ENCODE measurements around the gene CACNA1E.

CACNA1E gene

GRCh38 chr1:181483285-181484195, at the start of gene CACNA1E:
Gene CACNA1E (plus strand): TSS chr1:181483517. CDS start chr1:181483745, 228 bp downstream.
- Histone ChIP-seq H3K36me3 (ENCODE audit: insufficient read depth, low read depth, low read length) (no peaks in the 10 kb centered on the region), H3K4me3 (ENCODE audit: low read length) (peak within 1 kb of the TSS; percentile 64), H3K27me3 (ENCODE audit: insufficient read depth, low read length) (peaks cover 84% of the 10 kb centered on the region), H3K9me3 (ENCODE audit: insufficient read depth, low read depth, low read length) (no peaks in the 10 kb centered on the region), H3K9ac (ENCODE audit: low read depth, low read length) (no peak within 1 kb of the TSS), H3K4me1 (ENCODE audit: insufficient read depth, low read length) (no peaks in the 10 kb centered on the region; the same call in 1 of the 2 replicates), H3K27ac (ENCODE audit: low read length) (no peak within 1 kb of the TSS)

GRCh38 chr1:181433931-181434330, 49.4 kb upstream of the CACNA1E start:
- Histone ChIP-seq H3K27ac (ENCODE audit: low read length) (no peak overlapping the region), H3K27me3 (ENCODE audit: insufficient read depth, low read length) (no peaks in the 10 kb centered on the region), H3K9ac (ENCODE audit: low read depth, low read length) (no peak overlapping the region), H3K36me3 (ENCODE audit: insufficient read depth, low read depth, low read length) (no peaks in the 10 kb centered on the region), H3K4me1 (ENCODE audit: insufficient read depth, low read length) (no peaks in the 10 kb centered on the region), H3K4me3 (ENCODE audit: low read length) (no peak overlapping the region), H3K9me3 (ENCODE audit: insufficient read depth, low read depth, low read length) (no peaks in the 10 kb centered on the region)

- Histone ChIP-seq H3K27me3 (ENCODE audit: insufficient read depth, low read length) (no peaks in the 10 kb centered on the region), H3K9me3 (ENCODE audit: insufficient read depth, low read depth, low read length) (no peaks in the 10 kb centered on the region), H3K4me1 (ENCODE audit: insufficient read depth, low read length) (no peaks in the 10 kb centered on the region), H3K27ac (ENCODE audit: low read length) (no peak overlapping the region), H3K36me3 (ENCODE audit: insufficient read depth, low read depth, low read length) (no peaks in the 10 kb centered on the region), H3K4me3 (ENCODE audit: low read length) (no peak overlapping the region), H3K9ac (ENCODE audit: low read depth, low read length) (no peak overlapping the region)
Measured at GRCh38 chr1:181438013-181438412, 45.3 kb upstream of the CACNA1E start.

DNA sequence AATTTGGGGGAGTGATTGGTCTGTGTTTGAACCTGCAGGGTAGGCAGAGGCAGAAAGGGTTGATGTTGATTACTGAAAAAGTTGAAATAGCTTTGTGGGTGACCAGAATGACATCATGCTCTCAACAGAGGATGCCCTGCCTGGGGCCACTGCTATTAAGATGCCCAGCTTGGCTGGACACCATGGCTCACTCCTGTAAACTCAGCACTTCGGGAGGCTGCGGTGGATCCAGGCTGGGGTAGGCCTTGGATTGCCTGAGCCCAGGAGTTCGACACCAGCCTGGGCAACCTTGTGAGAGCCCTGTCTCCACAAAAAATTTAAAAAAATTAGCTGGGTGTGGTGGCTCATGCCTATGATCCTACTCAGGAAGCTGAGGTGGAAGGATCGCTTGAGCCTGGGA, 42.8 kb upstream of the CACNA1E start:
- H3K9me3 ChIP-seq (ENCODE audit: insufficient read depth, low read depth, low read length) = no peaks in the 10 kb centered on the region
- no peaks in the 10 kb centered on the region for H3K4me1 ChIP-seq (ENCODE audit: insufficient read depth, low read length)
- H3K27me3 ChIP-seq (ENCODE audit: insufficient read depth, low read length) = no peaks in the 10 kb centered on the region

GRCh38 chr1:181442181-181442525, 41.2 kb upstream of the CACNA1E start:
- H3K27ac ChIP-seq (ENCODE audit: low read length) = no peak overlapping the region
- H3K9me3 ChIP-seq (ENCODE audit: insufficient read depth, low read depth, low read length) = no peaks in the 10 kb centered on the region
- no peak overlapping the region for H3K9ac ChIP-seq (ENCODE audit: low read depth, low read length)
- H3K4me3 ChIP-seq (ENCODE audit: low read length) = no peak overlapping the region
- no peaks in the 10 kb centered on the region for H3K4me1 ChIP-seq (ENCODE audit: insufficient read depth, low read length)
- no peaks in the 10 kb centered on the region for H3K36me3 ChIP-seq (ENCODE audit: insufficient read depth, low read depth, low read length)
- H3K27me3 ChIP-seq (ENCODE audit: insufficient read depth, low read length) = no peaks in the 10 kb centered on the region

More for the DNA sequence above, 42.8 kb upstream of the CACNA1E start:
- no peak overlapping the region for H3K9ac ChIP-seq (ENCODE audit: low read depth, low read length)
- no peak overlapping the region for H3K27ac ChIP-seq (ENCODE audit: low read length)
- H3K36me3 ChIP-seq (ENCODE audit: insufficient read depth, low read depth, low read length) = no peaks in the 10 kb centered on the region
- no peak overlapping the region for H3K4me3 ChIP-seq (ENCODE audit: low read length)

GRCh38 chr1:181443231-181443853, 40.0 kb upstream of the CACNA1E start:
- H3K27me3 ChIP-seq (ENCODE audit: insufficient read depth, low read length) = no peaks in the 10 kb centered on the region
- H3K27ac ChIP-seq (ENCODE audit: low read length) = no peak overlapping the region
- H3K9ac ChIP-seq (ENCODE audit: low read depth, low read length) = no peak overlapping the region
- H3K36me3 ChIP-seq (ENCODE audit: insufficient read depth, low read depth, low read length) = no peaks in the 10 kb centered on the region
- H3K4me3 ChIP-seq (ENCODE audit: low read length) = no peak overlapping the region
- H3K9me3 ChIP-seq (ENCODE audit: insufficient read depth, low read depth, low read length) = no peaks in the 10 kb centered on the region
- H3K4me1 ChIP-seq (ENCODE audit: insufficient read depth, low read length) = no peaks in the 10 kb centered on the region

DNA sequence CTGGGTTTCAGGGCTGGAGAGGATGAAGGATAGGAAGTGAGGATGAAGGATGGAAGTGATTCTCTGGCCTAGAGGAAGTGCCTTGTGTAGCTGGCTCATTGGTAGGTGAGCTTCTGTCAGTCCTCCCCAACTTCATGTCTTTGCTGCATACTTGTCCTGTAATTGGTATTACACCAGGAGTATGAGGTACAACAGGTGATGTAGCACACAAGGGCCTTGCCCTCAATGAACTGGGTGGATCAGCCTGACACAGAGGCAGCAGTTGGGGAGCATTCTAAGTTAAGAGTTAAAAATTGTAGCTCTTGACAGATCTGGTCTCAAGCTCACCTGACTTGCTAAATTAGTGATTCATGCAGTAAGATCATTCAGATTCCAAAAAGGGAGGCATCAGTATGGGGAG, 37.9 kb upstream of the CACNA1E start:
- Histone ChIP-seq H3K4me3 (ENCODE audit: low read length) (no peak overlapping the region), H3K27ac (ENCODE audit: low read length) (no peak overlapping the region), H3K27me3 (ENCODE audit: insufficient read depth, low read length) (no peaks in the 10 kb centered on the region), H3K9ac (ENCODE audit: low read depth, low read length) (no peak overlapping the region), H3K36me3 (ENCODE audit: insufficient read depth, low read depth, low read length) (no peaks in the 10 kb centered on the region), H3K4me1 (ENCODE audit: insufficient read depth, low read length) (no peaks in the 10 kb centered on the region), H3K9me3 (ENCODE audit: insufficient read depth, low read depth, low read length) (no peaks in the 10 kb centered on the region)

DNA sequence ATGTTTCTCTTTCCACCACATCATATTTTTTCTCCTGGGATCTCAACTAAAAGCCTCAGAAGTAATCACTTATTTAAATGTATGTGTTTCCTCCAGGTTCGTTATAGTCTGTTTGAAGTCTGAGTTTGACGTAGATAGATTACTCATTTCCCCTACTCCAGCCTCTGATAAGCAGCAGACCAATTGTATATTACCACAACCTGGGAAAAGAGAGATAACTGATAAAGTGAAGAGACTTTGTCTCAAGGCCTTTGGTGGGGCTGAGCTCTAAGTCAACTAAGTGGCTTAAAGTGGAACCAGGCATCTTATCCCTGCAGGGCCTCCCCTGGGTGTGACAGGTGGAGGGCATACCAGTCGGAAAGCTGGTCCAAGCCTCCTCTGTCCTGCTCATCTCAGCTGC, 34.9 kb upstream of the CACNA1E start:
- H3K9ac ChIP-seq (ENCODE audit: low read depth, low read length) = no peak overlapping the region
- no peaks in the 10 kb centered on the region for H3K9me3 ChIP-seq (ENCODE audit: insufficient read depth, low read depth, low read length)
- no peak overlapping the region for H3K4me3 ChIP-seq (ENCODE audit: low read length)
- H3K4me1 ChIP-seq (ENCODE audit: insufficient read depth, low read length) = no peaks in the 10 kb centered on the region
- H3K36me3 ChIP-seq (ENCODE audit: insufficient read depth, low read depth, low read length) = no peaks in the 10 kb centered on the region
- H3K27me3 ChIP-seq (ENCODE audit: insufficient read depth, low read length) = no peaks in the 10 kb centered on the region
- H3K27ac ChIP-seq (ENCODE audit: low read length) = no peak overlapping the region

- Histone ChIP-seq H3K9me3 (ENCODE audit: insufficient read depth, low read depth, low read length) (no peaks in the 10 kb centered on the region), H3K4me3 (ENCODE audit: low read length) (no peak overlapping the region), H3K27ac (ENCODE audit: low read length) (no peak overlapping the region), H3K9ac (ENCODE audit: low read depth, low read length) (no peak overlapping the region), H3K4me1 (ENCODE audit: insufficient read depth, low read length) (no peaks in the 10 kb centered on the region), H3K27me3 (ENCODE audit: insufficient read depth, low read length) (no peaks in the 10 kb centered on the region), H3K36me3 (ENCODE audit: insufficient read depth, low read depth, low read length) (no peaks in the 10 kb centered on the region)
Measured at GRCh38 chr1:181451661-181452230, 31.6 kb upstream of the CACNA1E start.

GRCh38 chr1:181452746-181453145, 30.6 kb upstream of the CACNA1E start:
- Histone ChIP-seq H3K9me3 (ENCODE audit: insufficient read depth, low read depth, low read length) (peaks cover 5% of the 10 kb centered on the region; the same call in 1 of the 2 replicates), H3K36me3 (ENCODE audit: insufficient read depth, low read depth, low read length) (no peaks in the 10 kb centered on the region), H3K27ac (ENCODE audit: low read length) (no peak overlapping the region), H3K9ac (ENCODE audit: low read depth, low read length) (no peak overlapping the region), H3K4me1 (ENCODE audit: insufficient read depth, low read length) (no peaks in the 10 kb centered on the region), H3K4me3 (ENCODE audit: low read length) (no peak overlapping the region), H3K27me3 (ENCODE audit: insufficient read depth, low read length) (no peaks in the 10 kb centered on the region)

DNA sequence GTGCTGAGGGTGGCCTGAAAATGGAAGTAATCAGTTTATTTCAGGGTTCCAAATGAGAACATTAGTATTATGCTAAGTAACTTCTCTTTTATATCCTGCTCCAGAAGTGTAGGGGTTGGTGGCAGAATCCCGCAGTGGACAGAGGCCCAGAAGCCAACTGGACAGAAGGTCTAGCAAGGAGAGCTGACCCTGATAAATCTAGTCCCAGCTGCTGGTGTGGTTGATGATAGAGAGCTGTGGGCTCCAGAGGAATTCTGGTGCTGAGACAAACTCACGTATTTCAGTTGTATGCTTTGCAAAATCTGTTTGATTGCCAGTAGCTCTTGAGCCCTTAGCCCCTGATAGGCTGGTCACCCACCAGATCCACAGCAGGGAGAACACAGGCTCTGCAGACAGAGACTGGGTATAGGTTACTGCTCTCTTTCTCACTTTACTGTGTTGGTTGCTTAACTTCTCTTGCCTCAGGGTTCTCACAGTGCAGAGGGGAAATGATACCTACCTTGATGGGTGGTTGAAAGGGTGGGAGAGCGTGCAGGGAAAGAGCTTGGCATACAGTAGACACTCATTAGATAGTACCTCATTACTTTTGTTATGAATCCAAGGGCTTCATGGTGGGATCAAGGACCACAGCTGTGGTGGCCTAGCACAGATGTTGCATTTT, 29.6 kb upstream of the CACNA1E start:
- Histone ChIP-seq H3K9ac (ENCODE audit: low read depth, low read length) (no peak overlapping the region), H3K9me3 (ENCODE audit: insufficient read depth, low read depth, low read length) (peaks cover 5% of the 10 kb centered on the region; the same call in 1 of the 2 replicates), H3K36me3 (ENCODE audit: insufficient read depth, low read depth, low read length) (no peaks in the 10 kb centered on the region), H3K4me1 (ENCODE audit: insufficient read depth, low read length) (no peaks in the 10 kb centered on the region), H3K27ac (ENCODE audit: low read length) (no peak overlapping the region), H3K4me3 (ENCODE audit: low read length) (no peak overlapping the region), H3K27me3 (ENCODE audit: insufficient read depth, low read length) (no peaks in the 10 kb centered on the region)
